GM12891 (cell line): ENCODE data around the gene PLK5.

Source experiments
- POLR2A ChIP-seq: IDR thresholded peaks from 2 replicates; pipeline ENCODE4 v1.6.1; 2011; ENCODE audit warnings: low read depth, low read length, control low read depth
- POLR2AphosphoS5 ChIP-seq: IDR thresholded peaks from 2 replicates; pipeline ENCODE4 v1.6.1; 2011; ENCODE audit warnings: low read depth, low read length, control low read depth
- SPI1 ChIP-seq: IDR thresholded peaks from 2 replicates; pipeline ENCODE4 v1.6.1; 2011; ENCODE audit warnings: low read depth, low read length, control low read depth
- TAF1 ChIP-seq: IDR thresholded peaks from 2 replicates; pipeline ENCODE4 v1.6.1; 2011; ENCODE audit warnings: low read depth, low read length, control low read depth

- no peak for TF ChIP-seq POLR2A
- TF ChIP-seq POLR2AphosphoS5: no peak
- no peak for TF ChIP-seq SPI1
- TF ChIP-seq TAF1: no peak
These were observed 11.0 kb upstream of the PLK5 start, which contains the start of gene ADAMTSL5 for GRCh38 chr19:1512671-1513498.
